Stimulated activated CD8-positive, alpha-beta memory T cell treated with anti-CD3 and anti-CD28 coated beads, Interleukin-15, amount 100 ng/mL, for 48 hours (primary cell): ENCODE measurements around the gene AK5.

Source experiments
- DNase-seq, 2 donors: peaks; one replicate each; pipeline ENCODE4 v3.0.0-alpha.2; 2020; ENCODE audit warnings: low read depth in 2 of 2

AK5 gene

GRCh38 chr1:77589231-77589630 lies 307.4 kb downstream of the AK5 start:
- DNase-seq = no peak

GRCh38 chr1:77590651-77591050 lies 308.8 kb downstream of the AK5 start:
- no peak for DNase-seq

- DNase-seq = no peak
Observed at GRCh38 chr1:77592906-77593305, 311.1 kb downstream of the AK5 start.

GRCh38 chr1:77594366-77595112 lies 312.7 kb downstream of the AK5 start:
- no peak for DNase-seq

- no peak for DNase-seq
Observed at GRCh38 chr1:77597310-77597709, 315.5 kb downstream of the AK5 start.

- no peak for DNase-seq
Observed at GRCh38 chr1:77605246-77606026, 323.6 kb downstream of the AK5 start.

- DNase-seq = no peak
Observed at GRCh38 chr1:77608893-77609292, 327.1 kb downstream of the AK5 start.
